Epithelial cell of esophagus (primary cell): ENCODE measurements around the gene LIN37.

Experiments used
- DNase-seq: peaks from one replicate; pipeline ENCODE4 v3.0.0; 2010; ENCODE audit warnings: low read depth
- H3K4me3 ChIP-seq: 2 replicates; pipeline ENCODE4 v1.5.1; 2011; ENCODE audit warnings: mild to moderate bottlenecking, low read length, control low read depth
- TF ChIP-seq, protein P1 (sequence below): IDR thresholded peaks from 2 replicates; pipeline ENCODE4 v1.5.1; 2011; ENCODE audit warnings: low read depth, mild to moderate bottlenecking, low read length, control low read depth, inconsistent platforms; ENCODE audit not compliant: insufficient read depth; ENCODE audit errors: missing control alignments

The LIN37 gene

GRCh38 chr19:35716801-35717664 lies 31.3 kb upstream of the LIN37 start:
- DNase-seq: peak; percentile 81
- peak overlapping the region; percentile 76 for H3K4me3 ChIP-seq
- TF ChIP-seq, protein P1, sequence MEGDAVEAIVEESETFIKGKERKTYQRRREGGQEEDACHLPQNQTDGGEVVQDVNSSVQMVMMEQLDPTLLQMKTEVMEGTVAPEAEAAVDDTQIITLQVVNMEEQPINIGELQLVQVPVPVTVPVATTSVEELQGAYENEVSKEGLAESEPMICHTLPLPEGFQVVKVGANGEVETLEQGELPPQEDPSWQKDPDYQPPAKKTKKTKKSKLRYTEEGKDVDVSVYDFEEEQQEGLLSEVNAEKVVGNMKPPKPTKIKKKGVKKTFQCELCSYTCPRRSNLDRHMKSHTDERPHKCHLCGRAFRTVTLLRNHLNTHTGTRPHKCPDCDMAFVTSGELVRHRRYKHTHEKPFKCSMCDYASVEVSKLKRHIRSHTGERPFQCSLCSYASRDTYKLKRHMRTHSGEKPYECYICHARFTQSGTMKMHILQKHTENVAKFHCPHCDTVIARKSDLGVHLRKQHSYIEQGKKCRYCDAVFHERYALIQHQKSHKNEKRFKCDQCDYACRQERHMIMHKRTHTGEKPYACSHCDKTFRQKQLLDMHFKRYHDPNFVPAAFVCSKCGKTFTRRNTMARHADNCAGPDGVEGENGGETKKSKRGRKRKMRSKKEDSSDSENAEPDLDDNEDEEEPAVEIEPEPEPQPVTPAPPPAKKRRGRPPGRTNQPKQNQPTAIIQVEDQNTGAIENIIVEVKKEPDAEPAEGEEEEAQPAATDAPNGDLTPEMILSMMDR: peak; percentile 70

- peak; percentile 97 for DNase-seq
- peak within 1 kb of the TSS; percentile 86 for H3K4me3 ChIP-seq
- TF ChIP-seq, protein P1: no peak
These were observed 30.6 kb upstream of the LIN37 start, which contains the start of gene KMT2B for GRCh38 chr19:35717665-35718344. Gene KMT2B, plus strand, starts transcription at chr19:35718003. Its CDS starts 16 bp downstream, at chr19:35718019.

GRCh38 chr19:35718345-35719041 lies 29.9 kb upstream of the LIN37 start:
- peak; percentile 35 for DNase-seq
- TF ChIP-seq, protein P1: no peak
- H3K4me3 ChIP-seq: peak overlapping the region; percentile 86

DNA sequence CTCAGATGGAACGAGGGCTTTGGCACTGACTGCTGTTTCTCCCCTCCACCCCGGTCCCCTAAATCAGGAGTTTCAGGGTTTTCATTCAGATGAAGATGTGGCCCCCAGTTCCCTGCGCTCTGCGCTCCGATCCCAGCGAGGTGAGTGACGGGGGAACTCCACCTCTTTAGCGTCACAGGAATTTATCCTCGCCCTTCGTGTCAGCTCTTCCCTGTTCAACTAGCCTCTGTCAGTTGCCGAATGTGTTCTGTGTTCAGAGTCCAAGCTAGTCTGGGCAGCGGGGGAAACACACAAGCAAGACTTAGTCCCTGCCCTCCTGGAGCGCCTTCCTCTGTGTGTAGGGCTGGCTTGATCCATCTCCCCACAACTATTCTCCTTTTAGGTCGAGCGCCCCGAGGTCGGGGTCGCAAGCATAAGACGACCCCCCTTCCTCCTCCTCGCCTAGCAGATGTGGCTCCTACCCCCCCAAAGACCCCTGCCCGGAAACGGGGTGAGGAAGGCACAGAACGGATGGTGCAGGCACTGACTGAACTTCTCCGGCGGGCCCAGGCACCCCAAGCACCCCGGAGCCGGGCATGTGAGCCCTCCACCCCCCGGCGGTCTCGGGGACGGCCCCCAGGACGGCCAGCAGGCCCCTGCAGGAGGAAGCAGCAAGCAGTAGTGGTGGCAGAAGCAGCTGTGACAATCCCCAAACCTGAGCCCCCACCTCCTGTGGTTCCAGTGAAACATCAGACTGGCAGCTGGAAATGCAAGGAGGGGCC lies 28.8 kb upstream of the LIN37 start:
- TF ChIP-seq, protein P1: no peak
- peak overlapping the region; percentile 86 for H3K4me3 ChIP-seq
- DNase-seq: no peak

DNA sequence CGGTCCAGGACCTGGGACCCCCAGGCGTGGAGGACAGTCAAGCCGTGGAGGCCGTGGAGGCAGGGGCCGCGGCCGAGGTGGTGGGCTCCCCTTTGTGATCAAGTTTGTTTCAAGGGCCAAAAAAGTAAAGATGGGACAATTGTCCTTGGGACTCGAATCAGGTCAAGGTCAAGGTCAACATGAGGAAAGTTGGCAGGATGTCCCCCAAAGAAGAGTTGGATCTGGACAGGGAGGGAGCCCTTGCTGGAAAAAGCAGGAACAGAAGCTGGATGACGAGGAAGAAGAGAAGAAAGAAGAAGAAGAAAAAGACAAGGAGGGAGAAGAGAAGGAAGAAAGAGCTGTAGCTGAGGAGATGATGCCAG lies 28.2 kb upstream of the LIN37 start:
- TF ChIP-seq, protein P1: no peak
- no peak for DNase-seq
- no peak overlapping the region for H3K4me3 ChIP-seq

DNA sequence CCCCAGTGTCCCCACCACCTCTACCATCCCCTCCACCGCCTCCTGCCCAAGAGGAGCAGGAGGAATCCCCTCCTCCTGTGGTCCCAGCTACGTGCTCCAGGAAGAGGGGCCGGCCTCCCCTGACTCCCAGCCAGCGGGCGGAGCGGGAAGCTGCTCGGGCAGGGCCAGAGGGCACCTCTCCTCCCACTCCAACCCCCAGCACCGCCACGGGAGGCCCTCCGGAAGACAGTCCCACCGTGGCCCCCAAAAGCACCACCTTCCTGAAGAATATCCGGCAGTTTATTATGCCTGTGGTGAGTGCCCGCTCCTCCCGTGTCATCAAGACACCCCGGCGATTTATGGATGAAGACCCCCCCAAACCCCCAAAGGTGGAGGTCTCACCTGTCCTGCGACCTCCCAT lies 27.7 kb upstream of the LIN37 start:
- DNase-seq: no peak
- no peak overlapping the region for H3K4me3 ChIP-seq
- TF ChIP-seq, protein P1: no peak
